CD4-positive, alpha-beta T cell treated with Interleukin-1 beta for 1 hour (primary cell): ENCODE data around the gene BBS7.

ENCODE experiments used
- DNase-seq, 2 donors: peaks; one replicate each; pipeline ENCODE4 v3.0.0-alpha.2; 2020 to 2022

The BBS7 gene

DNA sequence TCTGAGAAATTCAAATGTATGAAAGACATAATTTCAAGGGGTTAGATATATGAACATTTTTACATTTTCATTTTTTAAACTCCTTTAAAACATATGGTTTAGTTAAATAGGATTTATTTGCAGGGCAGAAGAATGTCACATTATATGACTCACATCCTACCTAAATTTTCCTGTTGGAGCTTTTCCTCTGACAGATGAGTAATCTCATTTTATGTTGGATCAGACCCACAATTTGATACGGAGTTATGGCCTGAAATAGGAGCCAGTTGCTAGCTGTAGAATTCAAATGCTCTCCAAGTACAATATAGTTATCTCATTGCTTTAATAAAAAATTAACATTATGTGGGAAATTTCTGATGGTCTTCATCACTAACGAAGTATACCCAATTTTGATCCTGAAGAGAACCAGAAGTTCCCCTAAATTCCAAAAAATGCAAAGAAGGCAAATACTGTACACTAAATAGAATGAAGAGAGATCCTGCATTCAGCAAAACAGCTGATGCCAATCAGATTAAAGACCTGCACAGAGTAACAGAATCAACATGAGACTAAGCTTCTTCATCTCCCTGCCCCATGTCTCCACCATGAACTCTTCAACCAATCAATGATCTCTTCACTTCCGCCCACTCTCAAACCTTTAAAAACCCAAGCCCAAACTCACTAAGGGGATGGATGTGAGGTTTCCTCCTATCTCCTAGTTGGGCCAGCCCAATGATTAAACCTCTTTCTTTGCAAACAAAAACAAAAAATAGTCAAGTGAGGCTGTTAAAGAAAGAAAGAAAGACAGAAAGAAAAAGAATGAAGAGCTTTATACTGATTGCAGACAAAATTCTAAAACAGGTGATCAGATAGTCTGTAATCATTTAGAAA, 80.1 kb downstream of the BBS7 start:
- no peak for DNase-seq

DNA sequence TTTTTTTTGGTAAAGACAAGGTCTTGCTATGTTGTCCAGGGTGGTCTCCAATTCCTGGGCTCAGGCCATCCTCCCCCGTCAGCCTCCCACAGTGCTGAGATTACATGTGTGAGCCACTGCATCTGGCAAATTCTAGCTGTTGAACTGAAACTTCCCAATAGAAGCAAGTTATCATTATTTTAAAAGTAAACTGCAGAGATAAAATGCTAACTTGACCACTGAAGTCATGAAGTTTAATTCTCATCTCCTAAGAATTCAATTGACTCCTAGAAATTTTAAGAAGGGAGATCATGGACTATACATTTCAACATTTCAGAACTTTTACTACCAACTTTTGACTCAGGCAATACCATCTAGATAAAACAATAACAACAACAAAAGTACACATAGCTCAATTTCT, 80.8 kb downstream of the BBS7 start:
- DNase-seq: no peak

DNA sequence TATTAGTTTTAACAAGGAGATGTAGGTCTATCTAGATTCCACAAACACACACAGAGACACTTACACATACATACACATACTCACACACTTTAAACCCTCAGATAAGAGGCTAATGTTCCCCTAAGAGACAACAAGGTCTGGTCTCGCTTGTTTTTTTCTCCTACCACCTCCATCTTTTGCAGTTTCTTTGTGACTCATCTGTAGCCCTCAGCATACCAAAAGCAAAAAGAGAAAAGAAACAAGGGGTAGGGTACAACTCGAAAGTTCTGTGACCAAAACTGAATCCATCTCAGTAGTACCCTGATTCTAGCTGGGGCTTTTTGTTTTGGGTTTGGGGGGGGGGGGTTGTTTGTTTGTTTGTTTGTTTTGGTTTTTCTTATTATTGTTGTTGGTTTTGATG, 81.4 kb downstream of the BBS7 start:
- no peak for DNase-seq

DNA sequence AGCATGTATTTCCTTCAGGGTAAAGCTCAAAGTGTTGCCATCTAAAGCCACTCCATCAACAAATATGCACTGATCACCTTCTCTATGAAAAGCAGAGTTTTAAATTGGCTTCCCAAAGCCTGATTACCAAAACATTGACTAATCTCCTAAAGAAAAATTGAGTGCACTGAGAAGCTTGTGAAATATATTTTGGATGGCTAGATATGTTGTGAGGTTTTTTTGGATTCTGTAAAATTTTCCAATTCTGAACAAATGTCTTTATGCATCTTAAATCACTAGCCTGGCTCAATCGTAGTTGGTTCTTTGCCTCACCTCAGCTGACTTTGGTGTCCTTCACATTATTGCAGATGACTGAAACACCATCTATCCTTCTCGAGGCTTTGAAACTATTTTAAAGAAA, 84.1 kb downstream of the BBS7 start:
- DNase-seq: no peak

DNA sequence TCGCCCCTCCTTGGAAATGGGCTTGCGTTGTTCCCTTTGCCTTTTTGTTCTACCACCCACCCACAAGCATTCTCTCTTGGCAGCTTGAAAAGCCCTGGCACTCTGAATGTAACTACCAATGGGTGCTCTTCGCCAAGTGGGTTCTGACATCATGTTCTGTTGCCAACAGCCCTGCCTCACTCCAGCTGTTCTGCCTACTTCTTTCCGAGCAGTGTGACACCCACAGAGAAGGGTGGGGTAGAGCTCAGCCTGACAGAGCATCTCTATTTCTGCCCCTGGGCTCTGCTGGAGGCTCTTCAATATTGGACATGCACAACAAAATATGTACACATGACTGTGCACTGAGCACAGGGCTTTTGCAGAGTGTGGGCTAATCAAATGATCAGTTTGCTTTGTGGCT, 84.8 kb downstream of the BBS7 start:
- no peak for DNase-seq

DNA sequence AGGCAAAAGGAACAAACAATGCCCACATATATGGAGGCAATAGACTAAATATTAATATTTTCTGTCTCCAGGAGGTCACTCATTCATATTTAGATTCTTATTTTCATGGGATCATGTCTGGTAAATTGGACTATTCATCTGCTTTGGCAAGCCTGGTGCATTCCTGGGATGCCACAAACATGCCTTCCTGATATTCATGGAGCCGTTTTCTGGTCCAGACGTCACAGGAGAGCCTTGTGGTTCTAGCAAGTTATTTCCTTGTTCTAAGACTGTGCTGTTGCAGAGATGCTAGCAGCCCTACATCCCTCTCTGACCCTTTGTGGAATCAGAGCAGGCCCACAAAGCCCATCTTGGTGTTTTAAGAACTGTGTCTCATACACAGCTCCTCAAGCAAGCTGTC, 85.3 kb downstream of the BBS7 start:
- DNase-seq: no peak

DNA sequence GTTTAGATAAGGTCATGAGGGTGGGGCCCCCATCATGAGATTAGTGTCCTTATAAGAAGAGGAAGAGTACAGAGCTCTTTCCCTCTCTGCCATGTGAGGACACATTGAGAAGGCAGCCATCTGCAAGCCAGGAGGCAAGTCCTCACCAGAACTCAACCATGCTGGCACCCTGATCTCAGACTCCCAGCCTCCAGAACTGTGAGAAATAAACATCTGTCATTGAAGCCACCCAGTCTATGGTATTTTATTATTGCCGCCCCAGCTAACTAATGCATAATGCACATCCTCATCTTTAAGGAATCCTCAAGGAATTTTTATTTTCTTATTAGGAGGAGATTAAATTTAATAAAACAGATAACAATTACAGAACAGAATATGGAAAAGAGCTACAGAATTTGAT, 85.9 kb downstream of the BBS7 start:
- DNase-seq: no peak

DNA sequence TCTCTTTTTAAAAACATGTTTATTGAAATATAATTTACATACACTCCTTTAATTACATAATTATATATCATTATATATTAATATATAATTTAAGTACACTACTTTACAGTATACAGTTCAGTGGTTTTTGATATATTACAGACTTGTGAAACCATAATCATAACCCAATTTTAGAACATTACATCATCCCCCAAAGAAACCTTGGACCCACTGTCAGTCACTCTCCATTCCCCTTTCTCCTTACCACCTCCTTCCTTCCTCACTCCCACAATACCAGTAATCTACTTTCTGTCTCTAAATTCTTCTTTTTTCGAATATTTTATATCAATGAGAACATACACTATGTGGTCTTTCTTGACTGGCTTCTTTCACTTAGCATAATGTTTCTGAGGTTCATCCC, 87.1 kb downstream of the BBS7 start:
- no peak for DNase-seq

DNA sequence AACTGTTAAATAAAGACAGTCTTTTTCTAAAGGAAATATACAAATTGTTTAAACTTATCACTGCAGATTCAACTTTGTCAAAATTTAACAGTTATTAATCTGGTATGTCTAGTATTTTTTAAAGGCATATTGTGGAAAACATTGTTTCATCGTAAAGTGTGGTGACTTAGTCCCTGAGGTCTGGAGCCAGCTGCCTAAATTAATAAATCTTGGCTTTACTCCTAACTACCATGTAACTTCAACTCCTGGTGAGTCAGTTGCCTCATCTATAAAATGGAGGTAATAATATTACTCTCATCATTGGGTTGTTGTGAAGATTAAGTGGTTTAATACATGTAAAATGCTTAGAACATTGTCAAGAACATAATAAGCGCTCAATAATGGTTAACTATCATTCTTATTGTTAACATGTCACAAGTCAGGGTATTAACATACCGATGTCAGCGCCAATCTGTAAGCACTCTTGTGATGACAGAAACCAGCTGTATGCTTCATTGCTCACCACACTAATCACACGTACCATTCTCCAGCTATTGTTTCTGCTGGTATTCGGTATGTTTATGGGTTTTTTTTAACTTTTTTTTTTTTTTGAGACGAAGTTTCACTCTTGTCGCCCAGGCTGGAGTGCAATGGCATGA, 91.2 kb downstream of the BBS7 start:
- no peak for DNase-seq

DNA sequence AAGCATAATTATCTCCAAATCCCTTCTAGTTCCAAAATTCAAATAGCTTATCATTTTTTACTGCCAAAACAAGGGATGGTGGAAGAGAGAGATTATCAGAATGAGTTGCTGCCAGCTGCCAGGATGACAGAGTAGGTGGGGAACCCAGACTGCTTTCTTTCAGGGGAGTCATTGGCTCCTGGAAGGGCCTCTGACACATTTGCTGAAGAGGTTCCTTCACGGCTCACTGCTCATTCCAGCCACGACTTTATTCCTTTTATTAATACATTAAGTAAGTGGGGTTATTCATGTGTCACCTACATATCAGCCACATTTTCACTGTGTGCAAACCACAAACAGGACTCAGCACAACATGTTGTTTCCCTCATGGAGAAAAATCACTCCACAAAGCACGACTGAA, 92.6 kb downstream of the BBS7 start:
- DNase-seq: no peak

DNA sequence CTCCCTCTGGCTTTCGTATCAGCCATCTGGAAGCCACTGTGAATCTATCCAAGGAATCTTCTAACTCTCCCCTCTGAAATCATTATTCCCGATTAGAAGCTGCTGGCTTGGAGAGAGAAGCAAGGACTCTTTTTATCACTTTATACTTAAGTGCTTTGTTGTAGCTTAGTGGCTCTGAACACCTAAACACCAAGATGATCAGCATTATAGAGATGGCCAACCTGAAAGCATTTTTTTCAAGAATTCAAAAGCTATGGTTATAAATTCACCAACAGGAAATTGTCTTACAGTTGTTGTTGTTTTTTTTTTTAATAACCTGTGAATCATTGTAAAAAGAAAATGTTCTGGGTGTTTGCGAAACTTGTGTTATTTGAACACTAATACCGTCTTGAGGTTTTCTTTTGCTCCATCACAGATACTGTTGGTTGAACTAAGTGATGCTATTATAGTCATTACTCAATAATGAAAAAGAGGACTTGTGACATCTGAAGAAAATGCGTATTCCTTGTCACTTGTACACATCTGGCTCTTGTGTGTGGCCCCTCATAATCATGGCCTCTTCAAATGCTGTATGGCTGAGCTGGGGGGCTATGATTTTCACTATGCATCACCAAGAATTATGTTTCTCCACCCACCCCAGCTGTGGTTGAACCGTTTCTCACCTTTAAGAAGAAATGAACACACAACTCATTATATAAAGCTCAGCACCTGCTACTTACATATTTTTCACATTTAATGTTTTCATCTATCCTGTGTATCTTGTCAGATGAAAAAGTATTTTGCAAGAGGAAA, 93.5 kb downstream of the BBS7 start:
- no peak for DNase-seq
